ENCODE results near the gene EVA1C.
"Not testable (repeated sequence)": the region's sequence is repeated elsewhere in the genome, so short reads cannot be mapped to it uniquely, and the experiment has no call there.

EVA1C gene

GRCh38 chr21:32459972-32460371 lies 47.5 kb downstream of the EVA1C start:
- Histone ChIP-seq H3K9ac (no peak overlapping the region), H3K4me3 (no peak overlapping the region), H3K4me2 (no peak overlapping the region), H3K27me3 (no peaks in the 10 kb centered on the region), H3K9me3 (replicated peaks in 1 of 11) (peaks cover 0 to 19% (median 12%) of the 10 kb centered on the region in 11 experiments; a peak in 17 of 22 replicates), H3K27ac (no peak overlapping the region), H3K36me3 (no peaks in the 10 kb centered on the region), H3K4me1 (no peaks in the 10 kb centered on the region), H4K20me1 (no peaks in the 10 kb centered on the region)
- no peak for TF ChIP-seq Cebpa-rat (IDR thresholded peaks at IDR 0.05)

DNA sequence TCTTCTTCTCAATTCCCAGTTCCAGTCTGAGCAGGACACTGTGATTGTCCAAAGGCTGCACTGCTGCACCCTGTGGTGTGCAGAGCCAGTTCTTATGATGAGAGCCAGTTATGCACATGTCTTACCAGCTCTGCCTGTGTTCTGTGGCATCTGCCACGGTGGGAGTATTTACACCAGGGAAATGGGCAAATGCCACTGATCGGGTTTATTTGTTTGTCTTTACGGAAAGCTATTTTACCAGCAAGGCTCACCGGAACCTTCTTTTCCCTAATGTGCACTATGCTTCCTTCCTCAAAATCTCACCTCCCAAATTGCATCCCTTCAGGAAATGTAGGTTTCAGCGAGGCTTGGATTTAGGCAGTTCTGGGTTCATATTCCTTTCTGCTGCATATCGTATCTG lies 49.0 kb downstream of the EVA1C start:
- H3K4me1 ChIP-seq = no peaks in the 10 kb centered on the region
- no peaks in the 10 kb centered on the region for H3K27me3 ChIP-seq
- H4K20me1 ChIP-seq = no peaks in the 10 kb centered on the region
- H3K4me2 ChIP-seq = no peak overlapping the region
- no peak overlapping the region for H3K27ac ChIP-seq
- H3K9me3 ChIP-seq (replicated peaks in 1 of 11) = peaks cover 0 to 19% (median 12%) of the 10 kb centered on the region in 11 experiments; a peak in 17 of 22 replicates
- no peak overlapping the region for H3K4me3 ChIP-seq
- TF ChIP-seq Cebpa-rat (IDR thresholded peaks at IDR 0.05) = no peak
- no peak overlapping the region for H3K9ac ChIP-seq
- no peaks in the 10 kb centered on the region for H3K36me3 ChIP-seq

- H3K4me1 ChIP-seq, H3K36me3 ChIP-seq, H3K4me2 ChIP-seq, H3K9ac ChIP-seq, H3K27ac ChIP-seq, H3K27me3 ChIP-seq, H3K4me3 ChIP-seq, H4K20me1 ChIP-seq: not testable (repeated sequence)
- peaks cover 0 to 19% (median 12%) of the 10 kb centered on the region in 11 experiments; a peak in 17 of 22 replicates for H3K9me3 ChIP-seq (replicated peaks in 1 of 11)
Observed at GRCh38 chr21:32462564-32462963, 50.1 kb downstream of the EVA1C start.

DNA sequence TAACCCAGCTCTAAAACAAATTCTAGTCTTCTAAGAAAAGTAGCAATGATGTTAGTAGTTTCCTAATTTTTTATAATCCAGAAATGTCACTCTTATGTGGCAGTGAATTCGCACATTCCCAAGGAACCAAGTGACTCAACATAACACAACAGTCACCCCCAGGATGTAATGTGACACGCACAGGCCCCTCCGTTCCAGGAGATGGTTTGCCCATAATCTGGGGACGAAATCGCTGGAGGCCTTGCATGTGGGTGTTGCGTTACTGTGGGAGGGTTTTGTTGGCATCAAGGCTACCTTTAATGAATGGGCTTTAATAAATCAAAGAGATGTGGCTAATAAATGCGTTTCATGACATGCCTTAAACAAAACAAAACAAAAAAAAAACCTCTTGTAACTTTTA lies 50.9 kb downstream of the EVA1C start:
- Histone ChIP-seq H4K20me1 (no peaks in the 10 kb centered on the region), H3K4me1 (no peaks in the 10 kb centered on the region), H3K9ac (no peak overlapping the region), H3K4me3 (no peak overlapping the region), H3K36me3 (no peaks in the 10 kb centered on the region), H3K9me3 (replicated peaks in 1 of 11) (peaks cover 0 to 19% (median 12%) of the 10 kb centered on the region in 11 experiments; a peak in 17 of 22 replicates), H3K27me3 (no peaks in the 10 kb centered on the region), H3K4me2 (no peak overlapping the region), H3K27ac (no peak overlapping the region)
- no peak for TF ChIP-seq Cebpa-rat (IDR thresholded peaks at IDR 0.05)

DNA sequence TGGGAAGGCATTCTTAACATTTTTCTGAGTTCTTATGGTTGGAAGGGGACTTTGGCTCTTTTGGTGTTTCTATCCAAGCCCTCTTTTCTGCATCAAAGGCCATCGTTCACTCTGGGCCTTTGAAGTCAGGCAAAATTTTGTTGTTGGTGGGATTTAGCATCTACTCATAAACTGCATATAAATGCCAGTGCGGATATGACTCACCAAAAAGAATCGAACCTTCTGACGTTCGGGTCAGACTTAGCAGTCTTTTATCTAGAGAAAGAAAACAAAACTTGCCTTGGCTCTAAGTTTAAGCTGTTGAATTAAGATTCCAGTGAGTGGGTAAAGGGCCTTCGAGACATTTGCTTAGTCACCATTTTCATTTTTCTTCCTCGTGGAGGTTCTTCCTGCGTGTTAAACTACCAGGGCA lies 51.4 kb downstream of the EVA1C start:
- Histone ChIP-seq H3K36me3 (no peaks in the 10 kb centered on the region), H4K20me1 (no peaks in the 10 kb centered on the region), H3K4me1 (no peaks in the 10 kb centered on the region), H3K9me3 (replicated peaks in 1 of 11) (peaks cover 0 to 19% (median 12%) of the 10 kb centered on the region in 11 experiments; a peak in 17 of 22 replicates), H3K27ac (no peak overlapping the region), H3K27me3 (no peaks in the 10 kb centered on the region), H3K4me3 (no peak overlapping the region), H3K9ac (no peak overlapping the region), H3K4me2 (no peak overlapping the region)
- TF ChIP-seq Cebpa-rat (IDR thresholded peaks at IDR 0.05) = no peak

DNA sequence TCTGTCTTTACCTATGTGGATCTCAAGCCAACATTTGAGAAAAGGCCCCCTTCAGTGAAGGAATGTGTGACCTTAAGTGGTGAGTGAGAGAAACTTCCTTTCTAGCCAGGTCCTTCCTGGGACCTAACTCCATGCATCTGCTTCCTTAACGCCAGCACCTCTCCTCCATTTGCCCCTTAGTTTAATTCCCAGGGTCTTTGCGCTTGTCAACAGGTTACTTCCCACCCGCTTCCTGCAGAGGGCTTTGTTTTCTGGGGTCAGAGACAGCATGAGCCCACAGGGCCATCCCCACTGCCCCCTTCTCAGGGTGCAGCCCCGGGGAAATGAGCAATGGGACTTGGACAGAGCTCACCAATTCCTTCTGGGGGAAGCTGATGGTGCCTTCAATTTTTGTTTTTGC lies 54.8 kb downstream of the EVA1C start:
- H3K36me3 ChIP-seq = no peaks in the 10 kb centered on the region
- no peaks in the 10 kb centered on the region for H4K20me1 ChIP-seq
- no peaks in the 10 kb centered on the region for H3K27me3 ChIP-seq
- TF ChIP-seq Cebpa-rat (IDR thresholded peaks at IDR 0.05) = no peak
- no peak overlapping the region for H3K9ac ChIP-seq
- H3K9me3 ChIP-seq (replicated peaks in 1 of 11) = peaks cover 0 to 18% (median 11%) of the 10 kb centered on the region in 11 experiments; a peak in 17 of 22 replicates
- H3K4me3 ChIP-seq = no peak overlapping the region
- no peaks in the 10 kb centered on the region for H3K4me1 ChIP-seq
- no peak overlapping the region for H3K4me2 ChIP-seq
- no peak overlapping the region for H3K27ac ChIP-seq

DNA sequence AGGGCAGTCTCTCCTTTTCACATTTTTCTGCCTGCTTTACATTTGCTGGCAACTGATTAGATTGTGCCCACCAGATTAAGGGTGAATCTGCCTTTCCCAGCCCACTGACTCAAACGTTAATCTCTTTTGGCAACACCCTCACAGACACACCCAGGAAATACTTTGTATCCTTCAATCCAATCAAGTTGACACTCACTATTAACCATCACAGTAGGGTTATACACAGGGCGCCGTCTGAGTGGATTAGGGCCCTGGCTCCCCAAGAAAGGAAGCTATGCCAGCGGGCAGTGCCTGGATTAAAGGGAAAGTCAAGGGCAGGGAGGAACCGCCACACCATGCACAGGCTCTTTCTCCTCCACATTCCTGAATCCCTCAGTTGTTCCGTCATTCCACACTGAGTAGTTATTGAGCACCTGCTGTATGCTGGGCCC lies 56.2 kb downstream of the EVA1C start:
- Histone ChIP-seq H3K9ac (no peak overlapping the region), H3K36me3 (no peaks in the 10 kb centered on the region), H3K27me3 (no peaks in the 10 kb centered on the region), H3K9me3 (replicated peaks in 1 of 11) (peaks cover 0 to 4% (median 0%) of the 10 kb centered on the region in 11 experiments; a peak in 4 of 22 replicates), H4K20me1 (peaks cover 0 to 6% (median 0%) of the 10 kb centered on the region in 11 experiments; a peak in 1 of 22 replicates), H3K4me1 (no peaks in the 10 kb centered on the region), H3K27ac (no peak overlapping the region), H3K4me3 (no peak overlapping the region), H3K4me2 (no peak overlapping the region)
- no peak for TF ChIP-seq Cebpa-rat (IDR thresholded peaks at IDR 0.05)

DNA sequence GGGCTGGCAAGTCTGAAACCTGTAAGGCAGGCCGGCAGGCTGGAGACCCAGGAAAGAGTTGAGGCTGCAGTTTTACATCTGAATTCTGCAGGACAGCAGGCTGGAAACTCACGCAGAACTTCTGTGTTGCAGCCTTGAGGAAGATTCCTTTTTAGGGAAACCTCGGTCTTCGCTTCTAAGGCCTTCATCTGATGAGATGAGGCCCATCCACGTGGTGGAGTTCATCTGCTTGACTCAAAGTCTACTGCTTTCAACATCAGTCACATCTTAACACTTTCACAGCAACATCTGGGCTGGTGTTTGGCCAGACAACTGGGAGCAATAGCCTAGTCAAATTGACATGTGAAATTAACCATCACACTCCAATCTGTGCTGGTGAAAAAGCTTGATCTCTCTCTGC lies 57.1 kb downstream of the EVA1C start:
- Histone ChIP-seq H3K4me2 (no peak overlapping the region), H3K36me3 (no peaks in the 10 kb centered on the region), H3K27ac (no peak overlapping the region), H3K9me3 (replicated peaks in 1 of 11) (no peaks in the 10 kb centered on the region), H3K4me1 (no peaks in the 10 kb centered on the region), H3K9ac (no peak overlapping the region), H4K20me1 (peaks cover 0 to 6% (median 0%) of the 10 kb centered on the region in 11 experiments; a peak in 1 of 22 replicates), H3K27me3 (no peaks in the 10 kb centered on the region), H3K4me3 (no peak overlapping the region)
- no peak for TF ChIP-seq Cebpa-rat (IDR thresholded peaks at IDR 0.05)

GRCh38 chr21:32470206-32470605 lies 57.7 kb downstream of the EVA1C start:
- H3K27me3 ChIP-seq = no peaks in the 10 kb centered on the region

More at GRCh38 chr21:32470206-32470605, 57.7 kb downstream of the EVA1C start:
- Histone ChIP-seq H3K27ac (no peak overlapping the region), H3K9me3 (replicated peaks in 1 of 11) (no peaks in the 10 kb centered on the region), H3K4me3 (no peak overlapping the region), H3K4me2 (no peak overlapping the region), H3K36me3 (no peaks in the 10 kb centered on the region), H3K4me1 (no peaks in the 10 kb centered on the region), H4K20me1 (peaks cover 0 to 6% (median 0%) of the 10 kb centered on the region in 11 experiments; a peak in 1 of 22 replicates), H3K9ac (no peak overlapping the region)
- no peak for TF ChIP-seq Cebpa-rat (IDR thresholded peaks at IDR 0.05)

Measured in BLaER1 treated with 17β-estradiol and CSF1 and Interleukin-3, amounts not matched to agents 10 nM and 100 nM (cell line).